ENCODE results near the gene HHIP.
"Not testable (repeated sequence)": the region's sequence is repeated elsewhere in the genome, so short reads cannot be mapped to it uniquely, and the experiment has no call there.

The HHIP gene

GRCh38 chr4:144740316-144740715 lies 94.4 kb downstream of the HHIP start:
- Mint-ChIP-seq H3K4me3 (no peak overlapping the region), H3K9me3 (no peaks in the 10 kb centered on the region), H3K36me3 (ENCODE audit: low read depth) (no peaks in the 10 kb centered on the region), H3K4me1 (ENCODE audit: low read depth) (no peaks in the 10 kb centered on the region), H3K27me3 (no peaks in the 10 kb centered on the region), H3K27ac (no peak overlapping the region)

DNA sequence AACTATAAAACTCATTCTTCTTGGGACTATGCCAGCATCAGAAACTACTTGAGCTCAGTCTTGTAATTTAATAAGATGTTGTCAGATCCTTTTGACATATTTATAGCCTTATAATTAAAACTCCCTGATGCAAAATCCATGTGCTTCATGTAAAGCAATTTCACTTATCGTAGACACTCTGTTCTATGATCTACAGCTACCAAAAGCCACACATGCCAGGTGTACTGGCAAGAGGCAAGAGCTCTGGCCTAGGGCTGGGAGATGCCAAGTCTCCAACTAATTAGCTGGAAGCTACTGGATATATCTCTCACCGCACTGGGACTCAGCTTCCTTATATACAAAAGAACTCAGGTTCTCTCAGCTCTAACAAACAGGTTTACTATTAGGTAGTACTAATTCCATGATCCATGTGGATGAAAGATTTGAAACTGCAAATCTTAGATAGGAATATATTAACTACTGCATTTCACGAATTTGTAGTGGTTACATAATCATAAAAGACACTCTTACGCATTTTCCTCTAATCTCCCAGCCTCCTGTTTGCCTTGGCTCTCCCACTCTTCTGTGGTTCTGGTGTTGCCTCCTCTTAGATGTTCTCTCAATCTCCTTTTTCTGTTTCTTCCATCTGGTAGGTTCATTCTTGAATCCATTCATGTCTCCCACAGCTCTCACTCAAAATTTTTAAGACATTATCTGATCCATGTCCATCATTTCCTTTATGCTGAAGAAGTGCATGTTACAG lies 103.0 kb downstream of the HHIP start:
- Mint-ChIP-seq H3K27ac (no peak overlapping the region), H3K27me3 (no peaks in the 10 kb centered on the region), H3K9me3 (no peaks in the 10 kb centered on the region), H3K4me3 (no peak overlapping the region), H3K36me3 (ENCODE audit: low read depth) (no peaks in the 10 kb centered on the region), H3K4me1 (ENCODE audit: low read depth) (no peaks in the 10 kb centered on the region)

DNA sequence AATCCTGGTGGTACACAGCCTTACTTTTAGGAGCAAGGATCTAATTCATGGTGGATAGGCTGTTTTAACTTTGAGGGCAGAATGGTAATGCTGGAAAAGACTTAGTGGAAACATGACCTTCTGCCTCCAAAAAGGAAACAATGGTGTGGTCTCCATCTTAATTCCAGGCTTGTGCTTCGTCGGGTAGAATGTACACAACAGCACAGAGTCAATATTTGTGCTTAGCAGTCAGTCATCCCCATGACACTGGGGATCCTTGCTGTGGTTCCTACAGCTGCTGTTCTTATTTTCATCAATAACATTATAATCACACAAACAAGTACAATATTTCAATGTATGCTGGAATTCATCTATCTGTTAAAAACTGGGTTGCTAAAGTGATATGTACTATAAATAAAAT lies 104.4 kb downstream of the HHIP start:
- no peaks in the 10 kb centered on the region for H3K36me3 Mint-ChIP-seq (ENCODE audit: low read depth)
- no peak overlapping the region for H3K4me3 Mint-ChIP-seq
- no peaks in the 10 kb centered on the region for H3K4me1 Mint-ChIP-seq (ENCODE audit: low read depth)
- no peaks in the 10 kb centered on the region for H3K9me3 Mint-ChIP-seq
- no peak overlapping the region for H3K27ac Mint-ChIP-seq
- H3K27me3 Mint-ChIP-seq: no peaks in the 10 kb centered on the region

DNA sequence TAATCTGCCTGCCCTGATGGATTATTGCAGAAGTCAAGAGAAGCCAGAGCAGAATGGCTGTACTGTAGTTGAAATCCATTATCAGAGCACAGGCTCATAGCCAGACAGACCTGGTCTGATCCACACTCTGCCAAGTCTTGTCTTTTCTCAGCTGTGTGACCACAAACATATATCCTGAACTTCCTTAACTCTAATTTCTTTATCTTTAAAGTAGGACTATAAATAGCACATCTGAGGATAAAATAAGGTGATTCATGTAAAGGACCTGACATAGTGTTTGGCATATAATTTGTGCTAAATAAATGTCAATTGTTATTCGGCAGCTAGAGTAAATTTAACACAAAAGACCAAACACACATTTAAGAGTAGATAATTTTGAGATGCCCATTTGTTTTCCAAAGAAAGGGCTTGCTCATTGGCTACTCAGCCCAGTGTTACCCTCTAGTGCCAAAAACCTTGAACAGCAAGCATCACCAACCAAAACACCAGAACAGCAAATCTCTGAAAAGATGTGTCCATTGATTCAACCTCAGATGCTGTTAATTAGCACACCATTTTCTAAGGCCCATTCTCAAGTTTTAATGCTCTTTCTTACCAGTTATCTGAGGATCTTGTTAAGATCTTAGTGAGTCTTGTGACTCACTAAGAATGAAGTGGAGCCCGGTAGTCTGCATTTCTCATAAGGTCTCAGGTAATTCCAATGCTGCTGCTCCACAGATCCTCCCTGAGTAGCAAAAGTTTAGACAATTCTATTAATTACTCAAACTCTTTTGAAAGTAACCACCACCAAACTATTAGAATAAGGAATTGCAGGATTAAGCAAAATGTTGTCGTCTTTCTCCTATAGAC lies 108.8 kb downstream of the HHIP start:
- H3K27me3 Mint-ChIP-seq: no peaks in the 10 kb centered on the region
- no peak overlapping the region for H3K4me3 Mint-ChIP-seq
- H3K36me3 Mint-ChIP-seq (ENCODE audit: low read depth): no peaks in the 10 kb centered on the region
- H3K27ac Mint-ChIP-seq: no peak overlapping the region
- no peaks in the 10 kb centered on the region for H3K4me1 Mint-ChIP-seq (ENCODE audit: low read depth)
- no peaks in the 10 kb centered on the region for H3K9me3 Mint-ChIP-seq

- H3K4me1 Mint-ChIP-seq (ENCODE audit: low read depth): no peaks in the 10 kb centered on the region
- H3K4me3 Mint-ChIP-seq: no peak overlapping the region
- H3K27me3 Mint-ChIP-seq: no peaks in the 10 kb centered on the region
- H3K27ac Mint-ChIP-seq: no peak overlapping the region
- no peaks in the 10 kb centered on the region for H3K36me3 Mint-ChIP-seq (ENCODE audit: low read depth)
- H3K9me3 Mint-ChIP-seq: peaks cover 2% of the 10 kb centered on the region
Measured at GRCh38 chr4:144757969-144758368, 112.0 kb downstream of the HHIP start.

GRCh38 chr4:144768809-144769208 lies 122.9 kb downstream of the HHIP start:
- not testable (repeated sequence) for H3K9me3 Mint-ChIP-seq; H3K4me1 Mint-ChIP-seq (ENCODE audit: low read depth); H3K4me3 Mint-ChIP-seq; H3K36me3 Mint-ChIP-seq (ENCODE audit: low read depth); H3K27me3 Mint-ChIP-seq; H3K27ac Mint-ChIP-seq

DNA sequence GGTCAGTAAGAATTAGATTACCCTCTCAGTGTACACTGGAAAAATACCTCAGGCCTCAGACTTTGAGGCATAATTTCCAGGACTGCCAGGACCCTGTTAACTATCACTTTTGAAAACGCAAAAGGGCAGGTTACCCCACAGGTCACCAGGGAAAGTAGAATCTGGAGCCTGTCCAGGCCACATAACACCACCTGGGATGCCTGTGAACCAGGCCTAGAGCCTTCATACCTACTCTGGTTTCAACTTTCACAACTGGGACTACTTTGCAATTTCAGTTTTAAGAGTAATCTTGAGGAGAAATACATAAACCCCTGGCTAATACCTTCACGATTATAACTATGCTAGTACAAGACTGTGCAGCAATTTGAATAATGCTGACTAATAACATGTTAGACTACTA lies 132.4 kb downstream of the HHIP start:
- Mint-ChIP-seq H3K36me3 (ENCODE audit: low read depth) (no peaks in the 10 kb centered on the region), H3K27me3 (peaks cover 5% of the 10 kb centered on the region), H3K27ac (no peak overlapping the region), H3K9me3 (no peaks in the 10 kb centered on the region), H3K4me1 (ENCODE audit: low read depth) (no peaks in the 10 kb centered on the region), H3K4me3 (no peak overlapping the region)

GRCh38 chr4:144782345-144782744 lies 136.4 kb downstream of the HHIP start:
- H3K36me3 Mint-ChIP-seq (ENCODE audit: low read depth): no peaks in the 10 kb centered on the region
- no peak overlapping the region for H3K4me3 Mint-ChIP-seq
- H3K4me1 Mint-ChIP-seq (ENCODE audit: low read depth): no peaks in the 10 kb centered on the region
- H3K27me3 Mint-ChIP-seq: peaks cover 9% of the 10 kb centered on the region
- H3K9me3 Mint-ChIP-seq: no peaks in the 10 kb centered on the region
- H3K27ac Mint-ChIP-seq: no peak overlapping the region

GRCh38 chr4:144785961-144786360 lies 140.0 kb downstream of the HHIP start:
- Mint-ChIP-seq H3K27ac (no peak overlapping the region), H3K36me3 (ENCODE audit: low read depth) (no peaks in the 10 kb centered on the region), H3K4me3 (no peak overlapping the region), H3K9me3 (no peaks in the 10 kb centered on the region), H3K4me1 (ENCODE audit: low read depth) (no peaks in the 10 kb centered on the region), H3K27me3 (peaks cover 9% of the 10 kb centered on the region)

- Mint-ChIP-seq H3K9me3 (peaks cover under 1% of the 10 kb centered on the region), H3K4me1 (ENCODE audit: low read depth) (no peaks in the 10 kb centered on the region), H3K27ac (no peak overlapping the region), H3K27me3 (peaks cover 4% of the 10 kb centered on the region), H3K36me3 (ENCODE audit: low read depth) (no peaks in the 10 kb centered on the region), H3K4me3 (no peak overlapping the region)
Measured at GRCh38 chr4:144787365-144788258, 141.7 kb downstream of the HHIP start.

DNA sequence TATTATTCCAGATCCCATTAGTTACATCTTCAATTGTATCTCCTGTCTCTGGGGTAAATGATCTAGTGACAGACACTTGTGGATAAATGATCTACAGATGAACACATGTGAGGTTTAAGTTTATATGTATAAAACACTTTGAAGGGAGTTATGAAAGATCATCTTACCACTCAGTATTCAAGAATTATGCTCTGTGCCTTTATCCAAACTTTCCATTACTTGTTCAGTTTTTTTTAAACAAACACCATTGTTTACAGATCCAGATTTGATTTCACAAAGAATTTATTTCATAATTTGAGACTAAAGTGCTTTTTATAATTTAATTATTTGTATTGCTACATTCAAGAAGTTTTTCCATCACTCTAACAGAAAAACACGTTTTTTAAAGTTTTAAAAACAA lies 142.5 kb downstream of the HHIP start:
- H3K27me3 Mint-ChIP-seq: peaks cover 2% of the 10 kb centered on the region
- H3K9me3 Mint-ChIP-seq: peaks cover 3% of the 10 kb centered on the region
- H3K27ac Mint-ChIP-seq: no peak overlapping the region
- no peaks in the 10 kb centered on the region for H3K36me3 Mint-ChIP-seq (ENCODE audit: low read depth)
- no peaks in the 10 kb centered on the region for H3K4me1 Mint-ChIP-seq (ENCODE audit: low read depth)
- no peak overlapping the region for H3K4me3 Mint-ChIP-seq

DNA sequence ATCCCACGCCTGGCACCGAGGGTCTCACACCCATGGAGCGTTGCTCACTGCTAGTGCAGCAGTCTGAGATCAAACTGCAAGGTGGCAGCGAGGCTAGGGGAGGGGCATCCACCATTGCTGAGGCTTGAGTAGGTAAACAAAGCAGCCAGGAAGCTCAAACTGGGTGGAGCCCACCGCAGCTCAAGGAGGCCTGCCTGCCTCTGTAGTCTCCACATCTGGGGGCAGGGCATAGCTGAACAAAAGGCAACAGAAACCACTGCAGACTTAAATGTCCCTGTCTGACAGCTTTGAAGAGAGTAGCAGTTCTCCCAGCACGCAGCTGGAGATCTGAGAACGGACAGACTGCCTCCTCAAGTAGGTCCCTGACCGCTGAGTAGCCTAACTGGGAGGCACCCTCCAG lies 146.0 kb downstream of the HHIP start:
- not testable (repeated sequence) for H3K9me3 Mint-ChIP-seq; H3K4me1 Mint-ChIP-seq (ENCODE audit: low read depth); H3K36me3 Mint-ChIP-seq (ENCODE audit: low read depth); H3K27me3 Mint-ChIP-seq; H3K27ac Mint-ChIP-seq; H3K4me3 Mint-ChIP-seq
